ENCODE data around the gene CNKSR3.

Gene CNKSR3

DNA sequence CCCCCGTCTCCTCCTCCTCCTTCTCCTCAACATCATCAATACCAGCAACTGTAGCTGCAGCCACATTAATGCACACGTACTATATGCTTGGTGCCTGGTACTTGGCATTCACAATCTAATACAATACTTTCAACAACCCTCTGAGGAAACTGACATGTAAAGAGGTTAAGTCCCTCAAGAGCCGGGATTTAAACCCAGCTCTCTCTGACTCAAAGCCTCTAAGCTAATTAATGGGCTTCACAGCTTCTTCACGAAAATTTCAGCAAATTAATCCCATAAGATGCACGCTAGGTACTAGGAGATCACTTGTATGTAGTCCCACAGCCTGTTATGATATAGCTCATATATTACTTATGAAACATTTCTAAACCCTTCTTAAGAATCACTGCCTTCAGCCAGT lies 80.8 kb downstream of the CNKSR3 start:
- Histone ChIP-seq H3K27ac (ENCODE audit: low read length) (no peak overlapping the region), H3K9me3 (ENCODE audit: insufficient read depth, low read length) (no peaks in the 10 kb centered on the region), H3K27me3 (ENCODE audit: low read depth, low read length) (peaks cover 4% of the 10 kb centered on the region; the same call in 1 of the 2 replicates), H4K20me1 (ENCODE audit: insufficient read depth, low read length) (no peaks in the 10 kb centered on the region), H3K4me2 (ENCODE audit: low read length) (no peak overlapping the region), H3K4me3 (ENCODE audit: low read length) (no peak overlapping the region), H3K36me3 (replicated peaks; ENCODE audit: low read depth, low read length) (no peaks in the 10 kb centered on the region), H3K79me2 (ENCODE audit: low read length) (no peaks in the 10 kb centered on the region), H3K4me1 (ENCODE audit: low read length) (no peaks in the 10 kb centered on the region), H3K9ac (ENCODE audit: low read length) (no peak overlapping the region), H2AFZ (ENCODE audit: low read depth, low read length) (no peak overlapping the region)
- TF ChIP-seq EZH2phosphoT487 (IDR thresholded peaks at IDR 0.05; ENCODE audit: low read depth): no peak
- TF ChIP-seq CTCF (IDR thresholded peaks at IDR 0.05; ENCODE audit: low read depth, low read length): no peak

DNA sequence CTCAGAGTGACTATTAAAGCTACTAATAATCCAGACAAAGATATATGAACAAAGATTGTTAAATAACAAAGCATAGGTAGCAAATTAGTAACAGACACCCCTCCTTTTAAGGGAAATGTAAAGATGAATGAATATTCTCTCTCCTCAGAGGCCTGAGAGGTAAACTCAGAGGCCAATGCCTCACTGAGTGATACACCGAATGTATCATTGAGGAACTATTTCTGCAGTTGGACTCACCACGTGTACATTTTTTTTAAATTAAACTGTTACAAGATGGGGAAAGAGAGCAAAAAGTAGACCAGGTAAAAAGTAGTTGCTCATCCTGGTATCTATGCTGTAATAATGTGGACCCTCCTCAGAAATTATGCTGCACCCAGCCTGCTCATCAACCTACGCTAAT lies 81.6 kb downstream of the CNKSR3 start:
- Histone ChIP-seq H4K20me1 (ENCODE audit: insufficient read depth, low read length) (no peaks in the 10 kb centered on the region), H3K27ac (ENCODE audit: low read length) (no peak overlapping the region), H3K79me2 (ENCODE audit: low read length) (no peaks in the 10 kb centered on the region), H3K27me3 (ENCODE audit: low read depth, low read length) (peaks cover 4% of the 10 kb centered on the region; the same call in 1 of the 2 replicates), H3K36me3 (replicated peaks; ENCODE audit: low read depth, low read length) (no peaks in the 10 kb centered on the region), H2AFZ (ENCODE audit: low read depth, low read length) (no peak overlapping the region), H3K9me3 (ENCODE audit: insufficient read depth, low read length) (no peaks in the 10 kb centered on the region), H3K9ac (ENCODE audit: low read length) (no peak overlapping the region), H3K4me2 (ENCODE audit: low read length) (no peak overlapping the region), H3K4me1 (ENCODE audit: low read length) (no peaks in the 10 kb centered on the region), H3K4me3 (ENCODE audit: low read length) (no peak overlapping the region)
- no peak for TF ChIP-seq EZH2phosphoT487 (IDR thresholded peaks at IDR 0.05; ENCODE audit: low read depth)
- no peak for TF ChIP-seq CTCF (IDR thresholded peaks at IDR 0.05; ENCODE audit: low read depth, low read length)

DNA sequence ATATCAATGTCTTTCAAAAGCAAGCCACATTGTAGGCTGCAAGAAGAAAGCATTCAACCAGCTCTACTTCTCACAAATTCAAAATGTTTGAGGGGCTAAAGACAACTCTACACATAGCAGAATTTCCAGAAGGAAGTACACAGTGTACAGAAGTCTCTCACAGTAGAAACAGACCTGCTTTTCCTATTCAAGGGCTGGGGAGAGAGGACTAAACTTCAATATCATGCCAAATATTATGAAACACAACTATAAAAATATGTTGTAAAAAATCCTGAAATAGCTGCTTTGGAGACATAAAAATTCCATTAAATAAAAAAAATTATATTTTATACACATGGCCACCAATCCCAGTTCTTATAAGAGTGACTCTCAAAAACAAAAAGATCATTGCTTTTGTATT lies 83.0 kb downstream of the CNKSR3 start:
- Histone ChIP-seq H3K27me3 (ENCODE audit: low read depth, low read length) (peaks cover 4% of the 10 kb centered on the region; the same call in 1 of the 2 replicates), H3K36me3 (replicated peaks; ENCODE audit: low read depth, low read length) (no peaks in the 10 kb centered on the region), H3K9ac (ENCODE audit: low read length) (no peak overlapping the region), H3K27ac (ENCODE audit: low read length) (no peak overlapping the region), H3K4me2 (ENCODE audit: low read length) (no peak overlapping the region), H3K4me1 (ENCODE audit: low read length) (no peaks in the 10 kb centered on the region), H3K9me3 (ENCODE audit: insufficient read depth, low read length) (no peaks in the 10 kb centered on the region), H3K79me2 (ENCODE audit: low read length) (no peaks in the 10 kb centered on the region), H3K4me3 (ENCODE audit: low read length) (no peak overlapping the region), H2AFZ (ENCODE audit: low read depth, low read length) (no peak overlapping the region), H4K20me1 (ENCODE audit: insufficient read depth, low read length) (no peaks in the 10 kb centered on the region)
- TF ChIP-seq EZH2phosphoT487 (IDR thresholded peaks at IDR 0.05; ENCODE audit: low read depth) (no peak), CTCF (IDR thresholded peaks at IDR 0.05; ENCODE audit: low read depth, low read length) (no peak)

DNA sequence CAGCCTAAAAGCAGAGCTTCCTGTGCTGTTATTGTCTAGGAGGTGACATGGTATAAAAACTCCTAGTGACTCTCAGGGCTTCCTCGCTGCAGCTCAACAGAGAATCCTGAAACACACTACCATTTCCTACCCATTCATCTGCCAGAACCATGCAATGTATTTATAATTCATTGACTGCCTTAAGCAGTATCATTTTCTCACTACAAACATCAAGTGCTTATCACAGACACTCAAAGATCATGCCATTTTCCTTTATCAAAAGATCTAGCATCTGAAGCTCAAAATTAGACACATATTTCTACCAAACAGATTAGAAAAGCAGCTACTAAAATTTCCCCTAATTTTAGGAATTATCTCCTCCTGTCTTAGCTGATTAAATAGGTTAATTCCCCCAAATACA lies 83.5 kb downstream of the CNKSR3 start:
- H3K27me3 ChIP-seq (ENCODE audit: low read depth, low read length): peaks cover 4% of the 10 kb centered on the region; the same call in 1 of the 2 replicates
- no peaks in the 10 kb centered on the region for H3K9me3 ChIP-seq (ENCODE audit: insufficient read depth, low read length)
- no peaks in the 10 kb centered on the region for H4K20me1 ChIP-seq (ENCODE audit: insufficient read depth, low read length)
- H3K4me1 ChIP-seq (ENCODE audit: low read length): no peaks in the 10 kb centered on the region
- H3K4me2 ChIP-seq (ENCODE audit: low read length): no peak overlapping the region
- no peak overlapping the region for H3K27ac ChIP-seq (ENCODE audit: low read length)
- H2AFZ ChIP-seq (ENCODE audit: low read depth, low read length): no peak overlapping the region
- H3K36me3 ChIP-seq (replicated peaks; ENCODE audit: low read depth, low read length): no peaks in the 10 kb centered on the region
- H3K4me3 ChIP-seq (ENCODE audit: low read length): no peak overlapping the region
- H3K9ac ChIP-seq (ENCODE audit: low read length): no peak overlapping the region
- TF ChIP-seq EZH2phosphoT487 (IDR thresholded peaks at IDR 0.05; ENCODE audit: low read depth) (no peak), CTCF (IDR thresholded peaks at IDR 0.05; ENCODE audit: low read depth, low read length) (no peak)
- H3K79me2 ChIP-seq (ENCODE audit: low read length): no peaks in the 10 kb centered on the region

Measured in OCI-LY3 (cell line).